Measurements from ENCODE around the gene CLGN.

DNA sequence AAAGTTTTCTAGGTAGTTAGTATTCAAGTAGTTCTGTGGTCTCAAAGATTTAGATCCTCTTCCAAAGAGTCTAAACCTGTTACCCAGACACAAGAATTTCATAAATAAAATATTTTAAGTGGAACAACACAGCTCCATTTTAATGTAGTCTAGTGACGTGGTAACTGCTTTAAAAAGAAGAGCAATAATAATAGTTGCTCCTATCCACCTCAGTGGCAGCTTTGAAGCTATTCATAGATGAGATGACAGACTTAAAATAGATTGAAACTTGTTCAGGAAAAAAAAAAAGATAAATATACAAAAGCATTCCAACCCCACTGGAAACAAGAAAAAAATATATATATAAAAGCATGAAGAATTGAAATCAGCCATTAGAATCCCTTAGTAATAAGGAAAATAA lies 39.4 kb downstream of the CLGN start:
- TF ChIP-seq, protein P1, sequence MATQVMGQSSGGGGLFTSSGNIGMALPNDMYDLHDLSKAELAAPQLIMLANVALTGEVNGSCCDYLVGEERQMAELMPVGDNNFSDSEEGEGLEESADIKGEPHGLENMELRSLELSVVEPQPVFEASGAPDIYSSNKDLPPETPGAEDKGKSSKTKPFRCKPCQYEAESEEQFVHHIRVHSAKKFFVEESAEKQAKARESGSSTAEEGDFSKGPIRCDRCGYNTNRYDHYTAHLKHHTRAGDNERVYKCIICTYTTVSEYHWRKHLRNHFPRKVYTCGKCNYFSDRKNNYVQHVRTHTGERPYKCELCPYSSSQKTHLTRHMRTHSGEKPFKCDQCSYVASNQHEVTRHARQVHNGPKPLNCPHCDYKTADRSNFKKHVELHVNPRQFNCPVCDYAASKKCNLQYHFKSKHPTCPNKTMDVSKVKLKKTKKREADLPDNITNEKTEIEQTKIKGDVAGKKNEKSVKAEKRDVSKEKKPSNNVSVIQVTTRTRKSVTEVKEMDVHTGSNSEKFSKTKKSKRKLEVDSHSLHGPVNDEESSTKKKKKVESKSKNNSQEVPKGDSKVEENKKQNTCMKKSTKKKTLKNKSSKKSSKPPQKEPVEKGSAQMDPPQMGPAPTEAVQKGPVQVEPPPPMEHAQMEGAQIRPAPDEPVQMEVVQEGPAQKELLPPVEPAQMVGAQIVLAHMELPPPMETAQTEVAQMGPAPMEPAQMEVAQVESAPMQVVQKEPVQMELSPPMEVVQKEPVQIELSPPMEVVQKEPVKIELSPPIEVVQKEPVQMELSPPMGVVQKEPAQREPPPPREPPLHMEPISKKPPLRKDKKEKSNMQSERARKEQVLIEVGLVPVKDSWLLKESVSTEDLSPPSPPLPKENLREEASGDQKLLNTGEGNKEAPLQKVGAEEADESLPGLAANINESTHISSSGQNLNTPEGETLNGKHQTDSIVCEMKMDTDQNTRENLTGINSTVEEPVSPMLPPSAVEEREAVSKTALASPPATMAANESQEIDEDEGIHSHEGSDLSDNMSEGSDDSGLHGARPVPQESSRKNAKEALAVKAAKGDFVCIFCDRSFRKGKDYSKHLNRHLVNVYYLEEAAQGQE (IDR thresholded peaks at IDR 0.05; ENCODE audit: insufficient read depth in 1 of 2, low read depth in 2 of 2, low read length in 2 of 2): no peak
- no peak for TF ChIP-seq POLR2AphosphoS5 (IDR thresholded peaks at IDR 0.05; ENCODE audit: low read depth, low read length)
- no peak for TF ChIP-seq TAF1 (IDR thresholded peaks at IDR 0.05; ENCODE audit: borderline replicate concordance, insufficient read depth, low read length)

Measured in PFSK-1 (cell line).